Pancreas (tissue), 10 donors: ENCODE results near the gene AGK. TPM values are rescaled to one million over a fixed set of nuclear protein-coding genes. Genes with fewer than 3 reads are reported as not detected.

ENCODE experiments used
- ATAC-seq, 4 donors: fragments of 200-7000 bp; cut with Tn5 transposase; one replicate each; pipeline versions ENCODE4 v1.8.0 to v1.9.1; 2020; ENCODE audit warnings: mild to moderate bottlenecking in 4 of 4, moderate library complexity in 4 of 4
- DNase-seq, 6 donors: peaks; one replicate each; pipeline ENCODE4 v3.0.0-alpha.2; 2020
- FAIRE-seq: peaks from 2 replicates; lab custom pipeline; 2012; peaks lifted over from hg19 to GRCh38; lab: Jason Lieb, UNC
- H3K27ac ChIP-seq, 4 donors: fragments of 200-600 bp; sonication (generic); 1 replicate in 3 of 4; 2 replicates in 1 of 4; pipeline versions ENCODE4 v1.5.0 to v1.8.0; 2020
- H3K27me3 ChIP-seq, 4 donors: fragments of 200-600 bp; one replicate each; pipeline ENCODE4 v1.8.0; 2021
- H3K36me3 ChIP-seq, 3 donors: fragments of 200-600 bp; sonication (generic) in 1 of 3; one replicate each; pipeline versions ENCODE4 v1.5.0 to v1.8.0; 2020 to 2021
- H3K4me1 ChIP-seq, 3 donors: fragments of 200-600 bp; one replicate each; pipeline ENCODE4 v1.8.0; 2021
- H3K4me3 ChIP-seq, 4 donors: fragments of 200-600 bp; sonication (generic) in 2 of 4; one replicate each; pipeline versions ENCODE4 v1.5.0 to v1.8.0; 2020 to 2021
- H3K9me3 ChIP-seq, 4 donors: fragments of 200-600 bp; one replicate each; pipeline ENCODE4 v1.8.0; 2021
- CTCF ChIP-seq, 4 donors: fragments of 200-600 bp; sonication (generic) in 3 of 4; IDR thresholded peaks; one replicate each; pipeline versions ENCODE4 v1.5.0 to v1.8.0; 2021; ENCODE audit warnings: antibody characterized with exemption in 4 of 4
- WGBS, 2 donors: extraction: QIAGEN DNeasy Blood & Tissue Kit; methylation state at CpG; one replicate each; pipeline ENCODE4 v1.1.7; 2013; 5-methylcytosine and 5-hydroxymethylcytosine counted together
- intact Hi-C, 3 donors: fragments of 100-400 bp; cut with DNase I; formaldehyde crosslinking; loops; one replicate each; pipeline versions ENCODE4 v1.11.1 to v1.14.2; 2022
- polyA plus RNA-seq, 2 donors: library from polyadenylated mRNA; stranded (reverse); fragments of 200-250 nt; gene quantifications; one replicate each; pipeline ENCODE4 v1.2.3, GENCODE V29; 2013
- total RNA-seq, 6 donors: library from RNA; stranded (reverse); fragmentation: NEBNext Ultra II Directional in 4 of 6; extraction: Animal tissue kit (Norgen Biotek cat#: 25700) in 4 of 6; gene quantifications; one replicate each; pipeline versions ENCODE4 v1.2.1 to v1.2.4, GENCODE V29; 2021 to 2023
- donor health status: healthy with polysubstance abuse.
- donor health status: DM: no; HTN: no; CAD: no; lungs with moderate emphysema.
- donor health status: DM: no; HTN: no; CAD: no.
- donor health status: control.
- donor health status: control.
- donor health status: Bipolar disorder and iron deficiency.
- donor health status: DM: yes; HTN: yes; CAD: no.
- donor health status: DM: no; HTN: no; CAD: no.
- donor health status: DM: no; HTN: no; CAD: no.
- donor health status: DM: yes; HTN: yes; CAD: no.

AGK gene
- total and polyA plus RNA-seq, 8 donors, result 5.6 to 13.6 (median 10.0) TPM

GRCh38 chr7:141619745-141620144, 68.5 kb downstream of the AGK start:
- no peak for TF ChIP-seq CTCF (IDR thresholded peaks at IDR 0.05)
- FAIRE-seq, result no peak
- Histone ChIP-seq H3K9me3 (no peaks in the 10 kb centered on the region), H3K36me3 (peaks cover 0 to 6% (median 0%) of the 10 kb centered on the region in 3 donors), H3K4me1 (no peaks in the 10 kb centered on the region), H3K27me3 (no peaks in the 10 kb centered on the region), H3K27ac (no peak overlapping the region), H3K4me3 (no peak overlapping the region)
- intact Hi-C loops, result no loop called here
- ATAC-seq, result no peak
- DNase-seq, result no peak
- 88 to 93% methylated on average over 4 of the region's 4 CpGs for WGBS, 2 donors

- no peak for ATAC-seq
- Histone ChIP-seq H3K4me1 (no peaks in the 10 kb centered on the region), H3K27ac (no peak overlapping the region), H3K4me3 (no peak overlapping the region), H3K9me3 (no peaks in the 10 kb centered on the region), H3K27me3 (no peaks in the 10 kb centered on the region), H3K36me3 (peaks cover 0 to 6% (median 0%) of the 10 kb centered on the region in 3 donors)
- intact Hi-C loops, result no loop called here
- no peak for DNase-seq
- WGBS, 2 donors, result 90 to 93% methylated on average over 1 of the region's 1 CpG
- no peak for TF ChIP-seq CTCF (IDR thresholded peaks at IDR 0.05)
- FAIRE-seq, result no peak
Measured at GRCh38 chr7:141624763-141625162, 73.6 kb downstream of the AGK start.

DNA sequence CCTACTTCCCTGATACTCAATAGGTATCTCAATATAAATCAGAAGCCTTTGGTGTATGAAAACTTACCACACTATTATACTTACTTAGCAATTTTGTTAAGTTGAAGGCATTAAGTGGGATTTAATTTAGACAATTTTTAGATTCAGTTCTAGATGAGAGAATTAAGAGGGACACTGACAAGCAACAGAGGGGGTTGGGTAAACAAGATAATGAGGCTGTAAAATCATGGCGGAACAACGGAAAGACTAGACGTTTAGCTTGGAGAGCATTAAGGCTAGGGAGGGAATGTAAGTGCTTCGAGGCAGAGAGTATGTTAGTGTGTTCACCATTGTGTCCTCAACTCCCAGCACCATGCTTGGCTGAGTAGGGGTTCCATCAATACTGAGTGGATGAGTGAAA, 79.4 kb downstream of the AGK start:
- Histone ChIP-seq H3K4me3 (no peak overlapping the region), H3K36me3 (no peaks in the 10 kb centered on the region), H3K9me3 (no peaks in the 10 kb centered on the region), H3K27me3 (no peaks in the 10 kb centered on the region), H3K27ac (no peak overlapping the region), H3K4me1 (no peaks in the 10 kb centered on the region)
- no peak for TF ChIP-seq CTCF (IDR thresholded peaks at IDR 0.05)
- DNase-seq (no peak), ATAC-seq (no peak), FAIRE-seq (no peak)
- intact Hi-C loops, result no loop called here
- WGBS, 2 donors, result 83 to 89% methylated on average over 4 of the region's 4 CpGs

- intact Hi-C loops, result no loop called here
- H3K27me3 ChIP-seq, result no peaks in the 10 kb centered on the region
- no peak for TF ChIP-seq CTCF (IDR thresholded peaks at IDR 0.05)
- ATAC-seq (no peak), FAIRE-seq (no peak), DNase-seq (no peak)
- H3K27ac ChIP-seq, result no peak overlapping the region
- H3K4me3 ChIP-seq, result no peak overlapping the region
- no peaks in the 10 kb centered on the region for H3K4me1 ChIP-seq
- H3K36me3 ChIP-seq, result no peaks in the 10 kb centered on the region
- WGBS, 2 donors, result 97 to 98% methylated on average over 2 of the region's 2 CpGs
- H3K9me3 ChIP-seq, result no peaks in the 10 kb centered on the region
Measured at GRCh38 chr7:141631525-141631924, 80.3 kb downstream of the AGK start.

DNA sequence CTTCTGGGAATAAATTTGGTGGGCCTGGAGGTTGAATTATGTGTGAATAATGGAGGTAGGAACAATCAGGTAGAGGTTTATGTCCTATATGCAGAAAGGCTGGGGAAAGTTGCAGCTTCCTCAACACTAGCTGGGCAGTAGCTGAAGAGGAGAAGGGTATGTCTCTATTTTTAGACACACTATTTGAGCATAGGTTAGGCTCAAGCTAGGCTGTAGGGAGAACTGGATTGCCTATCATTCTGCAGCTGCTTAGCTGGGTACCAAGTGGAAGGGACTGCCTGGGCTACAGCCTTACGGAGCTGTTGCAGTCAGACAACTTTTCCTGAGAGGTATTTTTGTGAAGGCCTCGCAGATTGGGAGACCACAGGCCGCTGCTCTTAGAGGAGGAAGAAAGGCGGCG, 82.9 kb downstream of the AGK start:
- intact Hi-C loops, result no loop called here
- no peak for ATAC-seq
- 93 to 95% methylated on average over 5 of the region's 5 CpGs for WGBS, 2 donors
- no peak for FAIRE-seq
- H3K36me3 ChIP-seq, result no peaks in the 10 kb centered on the region
- no peak overlapping the region for H3K4me3 ChIP-seq
- H3K9me3 ChIP-seq, result no peaks in the 10 kb centered on the region
- no peak for TF ChIP-seq CTCF (IDR thresholded peaks at IDR 0.05)
- H3K4me1 ChIP-seq, result no peaks in the 10 kb centered on the region
- no peak for DNase-seq
- H3K27ac ChIP-seq, result no peak overlapping the region
- H3K27me3 ChIP-seq, result no peaks in the 10 kb centered on the region
